ENCODE data around the gene ENOX2. TPM values are rescaled to one million over a fixed set of nuclear protein-coding genes. Genes with fewer than 3 reads are reported as not detected.

ENOX2 gene
- polyA plus RNA-seq, 1 donor (not counting 4 experiments of a cell fraction or from before 2014, with no cell fraction given), result 24.5 TPM

GRCh38 chrX:130786030-130786429, 117.0 kb downstream of the ENOX2 start:
- Histone ChIP-seq H2AFZ (ENCODE audit: control insufficient read depth, low read length) (no peak overlapping the region), H3K9ac (ENCODE audit: control insufficient read depth, extremely low read depth, insufficient read depth, low read length) (no peak overlapping the region), H3K4me1 (ENCODE audit: control insufficient read depth, extremely low read depth, insufficient read depth, low read length) (no peaks in the 10 kb centered on the region), H3K79me2 (ENCODE audit: control insufficient read depth, insufficient read depth, low read length) (no peaks in the 10 kb centered on the region), H3K9me3 (ENCODE audit: control insufficient read depth, low read depth, low read length) (no peaks in the 10 kb centered on the region), H4K20me1 (ENCODE audit: control insufficient read depth, extremely low read depth, insufficient read depth, low read length) (no peaks in the 10 kb centered on the region), H3K36me3 (ENCODE audit: control insufficient read depth in 2 of 2, extremely low read depth in 1 of 2, insufficient read depth in 2 of 2, low read length in 2 of 2) (no peaks in the 10 kb centered on the region), H3K4me3 (ENCODE audit: control insufficient read depth in 2 of 3, extremely low read depth in 1 of 3, insufficient read depth in 2 of 3, low read depth in 1 of 3, low read length in 3 of 3) (no peak overlapping the region), H3K27me3 (ENCODE audit: control insufficient read depth, extremely low read depth, insufficient read depth, low read length) (no peaks in the 10 kb centered on the region), H3K4me2 (ENCODE audit: control insufficient read depth, extremely low read depth, insufficient read depth, low read depth, low read length) (no peak overlapping the region), H3K27ac (ENCODE audit: control insufficient read depth, insufficient read depth, low read length) (no peak overlapping the region), H3K9me1 (ENCODE audit: control insufficient read depth, extremely low read depth, insufficient read depth, low read length) (no peaks in the 10 kb centered on the region)
- no peak for FAIRE-seq
- dilution Hi-C loops (cut with MboI; ENCODE audit: extremely low pct_ligation_motif_present, low sequenced_read_pairs), result no loop called here
- no peak for TF ChIP-seq EZH2 (IDR thresholded peaks at IDR 0.05; ENCODE audit: low read length)
- no peak for TF ChIP-seq CTCF (optimal IDR thresholded peaks at IDR 0.05 in 1 of 3, IDR thresholded peaks at IDR 0.05 in 1 of 3, conservative IDR thresholded peaks at IDR 0.05 in 1 of 3; ENCODE audit: extremely low read depth in 1 of 3, insufficient read depth in 2 of 3, low read length in 3 of 3)
- no peak for DNase-seq (ENCODE audit: low read depth, low spot score)

- Histone ChIP-seq H3K36me3 (ENCODE audit: control insufficient read depth in 2 of 2, extremely low read depth in 1 of 2, insufficient read depth in 2 of 2, low read length in 2 of 2) (no peaks in the 10 kb centered on the region), H3K4me3 (ENCODE audit: control insufficient read depth in 2 of 3, extremely low read depth in 1 of 3, insufficient read depth in 2 of 3, low read depth in 1 of 3, low read length in 3 of 3) (no peak overlapping the region), H3K9me3 (ENCODE audit: control insufficient read depth, low read depth, low read length) (no peaks in the 10 kb centered on the region), H3K4me1 (ENCODE audit: control insufficient read depth, extremely low read depth, insufficient read depth, low read length) (peaks cover 2% of the 10 kb centered on the region), H3K27me3 (ENCODE audit: control insufficient read depth, extremely low read depth, insufficient read depth, low read length) (no peaks in the 10 kb centered on the region), H4K20me1 (ENCODE audit: control insufficient read depth, extremely low read depth, insufficient read depth, low read length) (no peaks in the 10 kb centered on the region), H2AFZ (ENCODE audit: control insufficient read depth, low read length) (no peak overlapping the region), H3K79me2 (ENCODE audit: control insufficient read depth, insufficient read depth, low read length) (no peaks in the 10 kb centered on the region), H3K27ac (ENCODE audit: control insufficient read depth, insufficient read depth, low read length) (peak overlapping the region; percentile 11), H3K9me1 (ENCODE audit: control insufficient read depth, extremely low read depth, insufficient read depth, low read length) (no peaks in the 10 kb centered on the region), H3K4me2 (ENCODE audit: control insufficient read depth, extremely low read depth, insufficient read depth, low read depth, low read length) (no peak overlapping the region), H3K9ac (ENCODE audit: control insufficient read depth, extremely low read depth, insufficient read depth, low read length) (no peak overlapping the region)
- dilution Hi-C loops (cut with MboI; ENCODE audit: extremely low pct_ligation_motif_present, low sequenced_read_pairs), result no loop called here
- peak; percentile 26 for FAIRE-seq
- TF ChIP-seq EZH2 (IDR thresholded peaks at IDR 0.05; ENCODE audit: low read length) (no peak), CTCF (optimal IDR thresholded peaks at IDR 0.05 in 1 of 3, IDR thresholded peaks at IDR 0.05 in 1 of 3, conservative IDR thresholded peaks at IDR 0.05 in 1 of 3; ENCODE audit: extremely low read depth in 1 of 3, insufficient read depth in 2 of 3, low read length in 3 of 3) (no peak)
- no peak for DNase-seq (ENCODE audit: low read depth, low spot score)
These were observed 124.2 kb downstream of the ENOX2 start for GRCh38 chrX:130778773-130779172.
